Heart right ventricle (tissue), 16 donors: ENCODE data around the gene KCNA2. TPM values are rescaled to one million over a fixed set of nuclear protein-coding genes. Genes with fewer than 3 reads are reported as not detected.
A peak's percentile ranks its signal among the peaks of the same experiment; 100 is the strongest.

Experiments
- ATAC-seq, 8 donors: fragments of 200-7000 bp; cut with Tn5 transposase; one replicate each; pipeline ENCODE4 v1.9.1; 2020; ENCODE audit warnings: mild to moderate bottlenecking in 8 of 8, moderate library complexity in 8 of 8, moderate number of reproducible peaks in 1 of 8
- DNase-seq, 2 donors: peaks; one replicate each; pipeline ENCODE4 v3.0.0-alpha.2; 2020
- H3K27ac ChIP-seq, 10 donors: fragments of 200-600 bp; sonication (generic) in 2 of 10; one replicate each; pipeline versions ENCODE4 v1.5.0 to v1.8.0; 2020 to 2022; ENCODE audit warnings: mild to moderate bottlenecking in 3 of 10
- H3K27me3 ChIP-seq, 7 donors: fragments of 200-600 bp; one replicate each; pipeline ENCODE4 v1.8.0; 2021 to 2022; ENCODE audit warnings: mild to moderate bottlenecking in 2 of 7
- H3K36me3 ChIP-seq, 9 donors: fragments of 200-600 bp; sonication (generic) in 1 of 9; one replicate each; pipeline versions ENCODE4 v1.5.0 to v1.8.0; 2020 to 2022; ENCODE audit warnings: mild to moderate bottlenecking in 2 of 9
- H3K4me1 ChIP-seq, 9 donors: fragments of 200-600 bp; sonication (generic) in 1 of 9; one replicate each; pipeline versions ENCODE4 v1.5.0 to v1.8.0; 2020 to 2022; ENCODE audit warnings: mild to moderate bottlenecking in 4 of 9
- H3K4me3 ChIP-seq, 10 donors: fragments of 200-600 bp; sonication (generic) in 2 of 10; one replicate each; pipeline versions ENCODE4 v1.5.0 to v1.8.0; 2020 to 2022; ENCODE audit warnings: mild to moderate bottlenecking in 7 of 10, moderate library complexity in 2 of 10
- H3K9me3 ChIP-seq, 11 donors: fragments of 200-600 bp in 10 of 11; sonication (generic) in 2 of 11; one replicate each; pipeline versions ENCODE4 v1.5.0 to v1.8.0; 2013 to 2022; ENCODE audit warnings: mild to moderate bottlenecking in 2 of 11, control low read depth in 1 of 11, moderate library complexity in 1 of 11
- CTCF ChIP-seq, 9 donors: fragments of 200-600 bp; sonication (generic) in 2 of 9; IDR thresholded peaks; one replicate each; pipeline versions ENCODE4 v1.5.0 to v1.8.0; 2021 to 2022; ENCODE audit warnings: antibody characterized with exemption in 9 of 9, mild to moderate bottlenecking in 5 of 9, moderate library complexity in 1 of 9
- WGBS, 2 donors: extraction: QIAGEN DNeasy Blood & Tissue Kit; methylation state at CpG; one replicate each; pipeline ENCODE4 v1.1.7; 2013; ENCODE audit warnings: inconsistent platforms in 1 of 2; 5-methylcytosine and 5-hydroxymethylcytosine counted together
- intact Hi-C, 10 donors: fragments of 100-400 bp; cut with DNase I; formaldehyde crosslinking; loops; one replicate each; pipeline versions ENCODE4 v1.11.1 to v1.14.2; 2022
- polyA plus RNA-seq, 2 donors: library from polyadenylated mRNA; stranded (reverse); fragments of 200-250 nt; gene quantifications; one replicate each; pipeline ENCODE4 v1.2.3, GENCODE V29; 2013
- total RNA-seq, 10 donors: library from RNA; stranded (reverse); fragmentation: NEBNext Ultra II Directional in 3 of 10; extraction: Animal tissue kit (Norgen Biotek cat#: 25700) in 3 of 10; gene quantifications; one replicate each; pipeline versions ENCODE4 v1.2.1 to v1.2.4, GENCODE V29; 2021 to 2023
- donor health status: Arrhythmogenic right ventricular cardiomyopathy.
- donor health status: ischemic (EF 13 %, LVEDD 7.1; RV severe dilation, severe dysfunction).
- donor health status: healthy with polysubstance abuse.
- donor health status: DM: no; HTN: yes; CAD: no.
- donor health status: DM: no; HTN: no; CAD: no.
- donor health status: ischemic (EF 25% LVEDD 6.9; RV normal size, moderate dysfunction).
- donor health status: ischemic (EF 25% LVEDD 5.7; RV mildly dilated, moderate dysfunction).
- donor health status: healthy.
- donor health status: DM: yes; HTN: yes; CAD: no.
- donor health status: Ischemic cardiomyopathy.
- donor health status: ischemic (EF 35%, LVEDD 5.7; RV mildly dilated, moderate dysfunction).
- donor health status: nonischemic (EF 11% LVEDD 7.7; RV severe dilation, severe dysfunction).
- donor health status: DM: yes; HTN: yes; CAD: no.
- donor health status: PGD.
- donor health status: ischemic (EF 29% LVEDD 5.4; RV normal size, mild dysfunction).
- donor health status: nonischemic (EF 23%, LVEDD 6.1; RV moderate dilation, normal function).

The KCNA2 gene
- total and polyA plus RNA-seq, 12 donors: 0.04 to 1.6 (median 0.75) TPM

- DNase-seq (no peak), ATAC-seq (no peak)
Measured at GRCh38 chr1:110628323-110629105, 22.4 kb upstream of the KCNA2 start.

GRCh38 chr1:110627764-110628163 lies 21.6 kb upstream of the KCNA2 start:
- H3K9me3 ChIP-seq: peaks cover 0 to 5% (median 0%) of the 10 kb centered on the region in 11 donors
- WGBS, 2 donors: 85 to 86% methylated on average over 2 of the region's 2 CpGs
- intact Hi-C loops: no loop called here
- H3K27me3 ChIP-seq: peaks cover 0 to 26% (median 4%) of the 10 kb centered on the region in 7 donors
- no peak overlapping the region for H3K4me3 ChIP-seq
- no peaks in the 10 kb centered on the region for H3K36me3 ChIP-seq
- DNase-seq (no peak), ATAC-seq (peak in 1 of 8 donors; percentile 38)
- H3K4me1 ChIP-seq: peaks cover 0 to 20% (median 0%) of the 10 kb centered on the region in 9 donors
- no peak for TF ChIP-seq CTCF (IDR thresholded peaks at IDR 0.05)
- peak overlapping the region in 1 of 10 donors; percentile 60 for H3K27ac ChIP-seq

More at GRCh38 chr1:110628323-110629105, 22.4 kb upstream of the KCNA2 start:
- Histone ChIP-seq H3K9me3 (peaks cover 0 to 2% (median 0%) of the 10 kb centered on the region in 11 donors), H3K4me1 (peaks cover 0 to 23% (median 0%) of the 10 kb centered on the region in 9 donors), H3K36me3 (no peaks in the 10 kb centered on the region), H3K27ac (peak overlapping the region in 1 of 10 donors; percentile 60), H3K4me3 (no peak overlapping the region), H3K27me3 (peaks cover 0 to 26% (median 4%) of the 10 kb centered on the region in 7 donors)
- TF ChIP-seq CTCF (IDR thresholded peaks at IDR 0.05): no peak
- intact Hi-C loops: no loop called here
- WGBS, 2 donors: 64 to 70% methylated on average over 6 of the region's 6 CpGs

GRCh38 chr1:110626889-110627288 lies 20.7 kb upstream of the KCNA2 start:
- intact Hi-C loops: no loop called here
- no peak overlapping the region for H3K4me3 ChIP-seq
- H3K27ac ChIP-seq: no peak overlapping the region
- H3K27me3 ChIP-seq: peaks cover 0 to 22% (median 6%) of the 10 kb centered on the region in 7 donors
- no peak for TF ChIP-seq CTCF (IDR thresholded peaks at IDR 0.05)
- peaks cover 0 to 19% (median 0%) of the 10 kb centered on the region in 9 donors for H3K4me1 ChIP-seq
- no peaks in the 10 kb centered on the region for H3K36me3 ChIP-seq
- DNase-seq: no peak
- peaks cover 0 to 5% (median 0%) of the 10 kb centered on the region in 11 donors for H3K9me3 ChIP-seq
- 71 to 77% methylated on average over 7 of the region's 7 CpGs for WGBS, 2 donors
- no peak for ATAC-seq

GRCh38 chr1:110620686-110621085 lies 14.5 kb upstream of the KCNA2 start:
- no peak for ATAC-seq
- intact Hi-C loops: no loop called here

More at GRCh38 chr1:110620686-110621085, 14.5 kb upstream of the KCNA2 start:
- DNase-seq: no peak
- Histone ChIP-seq H3K27ac (no peak overlapping the region), H3K4me1 (peaks cover 0 to 11% (median 9%) of the 10 kb centered on the region in 9 donors), H3K4me3 (no peak overlapping the region), H3K27me3 (peaks cover 3 to 47% (median 33%) of the 10 kb centered on the region in 7 donors), H3K36me3 (no peaks in the 10 kb centered on the region), H3K9me3 (peaks cover 0 to 5% (median 0%) of the 10 kb centered on the region in 11 donors)
- no peak for TF ChIP-seq CTCF (IDR thresholded peaks at IDR 0.05)
- 71 to 78% methylated on average over 7 of the region's 7 CpGs for WGBS, 2 donors
